RWPE2 (cell line): ENCODE measurements around the gene RAPGEF4.

ENCODE experiments used
- ATAC-seq: fragments of 200-7000 bp; cut with Tn5 transposase; 3 replicates; pipeline ENCODE4 v1.9.1; 2021; ENCODE audit warnings: low read depth
- DNase-seq: peaks from one replicate; pipeline ENCODE4 v3.0.0-alpha.2; 2020; ENCODE audit warnings: low spot score
- H3K27ac ChIP-seq: fragments of 450-650 bp; 2 replicates; pipeline ENCODE4 v1.5.1; 2017; ENCODE audit warnings: mild to moderate bottlenecking; ENCODE audit not compliant: poor library complexity, severe bottlenecking
- H3K27me3 ChIP-seq: fragments of 250-450 bp; sonication (Bioruptor Pico); 2 replicates; pipeline ENCODE4 v1.5.1; 2021; ENCODE audit warnings: mild to moderate bottlenecking, moderate library complexity; ENCODE audit not compliant: insufficient read depth, poor library complexity, severe bottlenecking
- H3K36me3 ChIP-seq: fragments of 250-450 bp; sonication (Bioruptor Pico); 2 replicates; pipeline ENCODE4 v1.5.1; 2020; ENCODE audit warnings: low read depth, mild to moderate bottlenecking, moderate library complexity
- H3K4me1 ChIP-seq: fragments of 250-450 bp; sonication (Bioruptor Pico); 2 replicates; pipeline ENCODE4 v1.5.1; 2021; ENCODE audit warnings: mild to moderate bottlenecking, moderate library complexity; ENCODE audit not compliant: insufficient read depth, poor library complexity, severe bottlenecking
- H3K4me3 ChIP-seq: fragments of 250-450 bp; sonication (Bioruptor Pico); 2 replicates; pipeline ENCODE4 v1.5.1; 2021; ENCODE audit warnings: mild to moderate bottlenecking, moderate library complexity; ENCODE audit not compliant: severe bottlenecking
- H3K9me3 ChIP-seq: fragments of 250-450 bp; sonication (Bioruptor Pico); 2 replicates; pipeline ENCODE4 v1.5.1; 2021; ENCODE audit warnings: mild to moderate bottlenecking, moderate library complexity; ENCODE audit not compliant: severe bottlenecking
- TF ChIP-seq, protein P1 (sequence below): fragments of 450-650 bp; IDR thresholded peaks from one replicate; pipeline ENCODE4 v1.5.1; 2017; ENCODE audit warnings: mild to moderate bottlenecking, moderate library complexity; ENCODE audit not compliant: poor library complexity, severe bottlenecking

RAPGEF4 gene

DNA sequence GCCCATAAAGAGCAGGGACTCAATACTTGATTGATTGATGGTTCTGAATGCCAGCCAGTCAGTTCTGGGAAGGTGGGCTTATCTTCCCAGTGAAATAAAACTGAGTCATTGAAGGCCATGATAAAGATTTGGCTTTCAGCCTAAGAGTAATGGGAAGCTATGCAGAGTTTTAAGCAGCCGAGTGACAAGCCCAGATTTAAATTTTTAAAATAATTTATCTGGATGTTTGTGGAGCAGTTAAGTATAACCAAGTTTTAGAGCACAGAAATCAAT is 122.8 kb downstream of the RAPGEF4 start:
- Histone ChIP-seq H3K4me1 (peaks cover 29% of the 10 kb centered on the region), H3K27ac (peak overlapping the region; percentile 70)
- ATAC-seq: peak; percentile 55; the same call in 2 of the 3 replicates

DNA sequence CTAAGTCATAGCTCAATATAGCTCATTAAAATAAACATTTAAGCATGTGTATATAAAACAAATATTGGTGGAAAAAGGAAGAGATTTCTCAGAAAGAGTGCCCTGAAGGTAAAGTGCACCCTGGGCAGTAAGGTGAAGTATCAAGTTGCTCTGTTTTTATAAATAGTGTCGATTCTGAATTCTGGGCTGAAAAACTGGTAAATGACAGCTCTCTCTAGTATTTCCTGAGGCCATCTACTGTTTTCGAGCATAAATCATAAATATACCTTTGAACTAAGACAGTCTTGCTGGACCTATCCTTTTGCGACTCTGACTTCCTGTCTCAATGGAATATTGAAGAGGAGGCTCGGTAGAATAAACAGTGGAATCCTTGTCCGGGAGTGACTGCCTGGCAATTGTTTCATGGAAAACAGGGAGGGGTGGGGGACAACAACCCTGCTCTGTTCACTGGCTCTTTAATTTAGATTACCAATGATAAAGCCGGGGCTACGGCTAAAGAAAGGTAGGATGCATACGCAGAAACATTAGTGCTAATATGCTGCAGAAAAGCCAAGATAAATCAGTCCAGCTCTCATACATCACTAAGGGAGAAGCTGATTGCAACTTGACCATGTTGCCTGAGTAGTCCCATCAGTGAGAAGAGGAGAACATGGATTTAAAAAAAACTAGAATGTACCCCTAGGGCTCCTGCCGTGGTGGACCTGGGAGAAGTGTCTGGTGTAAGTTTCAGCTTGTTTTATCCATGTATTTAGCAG is 124.1 kb downstream of the RAPGEF4 start:
- no peak for DNase-seq
- H3K36me3 ChIP-seq: no peaks in the 10 kb centered on the region
- no peaks in the 10 kb centered on the region for H3K9me3 ChIP-seq
- no peaks in the 10 kb centered on the region for H3K27me3 ChIP-seq
- TF ChIP-seq, protein P1, sequence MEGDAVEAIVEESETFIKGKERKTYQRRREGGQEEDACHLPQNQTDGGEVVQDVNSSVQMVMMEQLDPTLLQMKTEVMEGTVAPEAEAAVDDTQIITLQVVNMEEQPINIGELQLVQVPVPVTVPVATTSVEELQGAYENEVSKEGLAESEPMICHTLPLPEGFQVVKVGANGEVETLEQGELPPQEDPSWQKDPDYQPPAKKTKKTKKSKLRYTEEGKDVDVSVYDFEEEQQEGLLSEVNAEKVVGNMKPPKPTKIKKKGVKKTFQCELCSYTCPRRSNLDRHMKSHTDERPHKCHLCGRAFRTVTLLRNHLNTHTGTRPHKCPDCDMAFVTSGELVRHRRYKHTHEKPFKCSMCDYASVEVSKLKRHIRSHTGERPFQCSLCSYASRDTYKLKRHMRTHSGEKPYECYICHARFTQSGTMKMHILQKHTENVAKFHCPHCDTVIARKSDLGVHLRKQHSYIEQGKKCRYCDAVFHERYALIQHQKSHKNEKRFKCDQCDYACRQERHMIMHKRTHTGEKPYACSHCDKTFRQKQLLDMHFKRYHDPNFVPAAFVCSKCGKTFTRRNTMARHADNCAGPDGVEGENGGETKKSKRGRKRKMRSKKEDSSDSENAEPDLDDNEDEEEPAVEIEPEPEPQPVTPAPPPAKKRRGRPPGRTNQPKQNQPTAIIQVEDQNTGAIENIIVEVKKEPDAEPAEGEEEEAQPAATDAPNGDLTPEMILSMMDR: no peak
- peaks cover 29% of the 10 kb centered on the region for H3K4me1 ChIP-seq
- H3K27ac ChIP-seq: peak overlapping the region; percentile 70
- peak; percentile 27; the same call in 1 of the 3 replicates for ATAC-seq
- H3K4me3 ChIP-seq: no peak overlapping the region

More for the DNA sequence above, 122.8 kb downstream of the RAPGEF4 start:
- DNase-seq: no peak
- Histone ChIP-seq H3K4me3 (no peak overlapping the region), H3K9me3 (peaks cover 3% of the 10 kb centered on the region), H3K36me3 (no peaks in the 10 kb centered on the region), H3K27me3 (no peaks in the 10 kb centered on the region)
- TF ChIP-seq, protein P1: no peak

DNA sequence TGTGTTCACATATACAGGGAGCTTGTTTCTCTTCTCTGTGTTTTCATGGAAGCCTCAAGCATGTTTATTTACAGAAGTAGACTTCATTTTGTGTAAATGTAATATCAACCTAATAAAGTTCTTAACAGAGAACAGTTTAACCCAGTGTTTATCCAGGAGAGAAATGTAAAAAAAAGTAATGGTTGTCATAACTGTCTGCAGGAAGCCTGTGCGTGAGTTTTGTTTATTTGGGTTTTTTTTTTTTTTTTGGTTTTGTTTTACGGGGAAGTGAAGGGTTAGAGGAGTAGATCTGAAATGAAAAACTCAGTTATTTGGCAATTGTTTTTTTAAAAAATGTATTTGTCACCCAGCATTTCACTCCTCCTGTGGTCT is 124.7 kb downstream of the RAPGEF4 start:
- Histone ChIP-seq H3K9me3 (no peaks in the 10 kb centered on the region), H3K27me3 (no peaks in the 10 kb centered on the region), H3K36me3 (no peaks in the 10 kb centered on the region), H3K4me3 (no peak overlapping the region), H3K4me1 (peaks cover 29% of the 10 kb centered on the region), H3K27ac (no peak overlapping the region)
- DNase-seq (no peak), ATAC-seq (no peak)
- TF ChIP-seq, protein P1: no peak

DNA sequence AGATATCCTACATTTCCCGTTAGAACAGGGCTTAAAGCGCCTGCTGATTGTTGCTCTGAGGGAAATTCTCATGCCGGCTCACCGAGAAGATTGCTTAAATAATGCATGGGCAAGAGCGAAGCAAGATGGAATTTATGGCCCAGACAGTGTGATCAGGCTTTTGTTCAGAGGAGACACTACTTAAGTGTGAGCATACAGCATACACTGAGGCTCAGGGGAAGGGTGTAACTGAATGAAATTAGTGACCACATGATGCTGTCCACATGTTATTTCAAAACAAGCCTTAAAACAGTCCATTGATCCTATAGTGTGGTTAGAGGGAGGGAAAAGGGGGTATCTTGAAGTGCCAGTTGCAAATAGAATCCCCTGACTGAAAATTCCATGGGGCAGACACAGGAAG is 125.5 kb downstream of the RAPGEF4 start:
- Histone ChIP-seq H3K36me3 (no peaks in the 10 kb centered on the region), H3K4me3 (no peak overlapping the region), H3K27me3 (no peaks in the 10 kb centered on the region), H3K9me3 (no peaks in the 10 kb centered on the region), H3K4me1 (peaks cover 29% of the 10 kb centered on the region), H3K27ac (no peak overlapping the region)
- TF ChIP-seq, protein P1: no peak
- ATAC-seq: no peak
- no peak for DNase-seq

DNA sequence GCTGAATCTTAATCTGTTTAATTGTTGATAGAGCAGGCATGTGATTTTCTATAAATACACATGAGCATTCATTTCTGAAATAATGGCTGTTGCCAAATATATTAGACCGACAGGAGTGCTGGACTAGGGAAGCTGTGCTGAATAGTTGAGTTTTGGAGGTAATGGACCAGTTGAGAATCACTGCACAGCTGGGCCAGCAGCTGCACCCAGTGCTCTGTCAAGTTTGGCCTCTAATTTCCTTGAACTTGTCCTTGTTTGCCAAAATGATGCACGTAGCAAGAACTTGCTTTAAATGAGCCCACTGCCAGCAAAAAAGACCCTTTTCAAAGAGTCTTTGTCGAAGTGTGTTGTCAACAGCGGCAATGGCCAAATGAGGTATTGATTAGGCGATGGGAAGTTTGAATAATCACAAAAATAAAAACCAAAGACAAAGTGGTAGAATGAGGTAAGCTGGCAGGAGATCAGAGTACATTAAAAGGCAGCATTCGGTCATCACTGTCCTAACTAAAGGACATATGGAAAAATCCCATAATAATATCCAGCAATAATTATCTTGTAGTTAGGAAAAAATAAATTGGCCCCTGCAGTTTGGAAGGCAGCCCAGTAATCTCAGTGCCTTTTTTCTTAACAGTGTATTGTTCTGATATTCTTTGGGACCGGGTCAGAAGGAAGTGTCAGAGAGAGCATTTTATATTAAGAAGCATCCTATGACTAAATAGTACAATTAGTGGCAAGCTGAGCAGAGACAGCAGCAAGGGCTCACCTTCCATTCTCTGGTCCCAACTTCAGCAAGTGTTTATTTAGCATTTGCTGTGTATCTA is 126.2 kb downstream of the RAPGEF4 start:
- Histone ChIP-seq H3K4me3 (no peak overlapping the region), H3K27me3 (no peaks in the 10 kb centered on the region), H3K36me3 (no peaks in the 10 kb centered on the region), H3K27ac (no peak overlapping the region), H3K9me3 (no peaks in the 10 kb centered on the region), H3K4me1 (peaks cover 29% of the 10 kb centered on the region)
- ATAC-seq (no peak), DNase-seq (no peak)
- TF ChIP-seq, protein P1: no peak
